ENCODE results near the gene NTSR1. TPM values are rescaled to one million over a fixed set of nuclear protein-coding genes. Genes with fewer than 3 reads are reported as not detected.

The NTSR1 gene
- total and polyA plus RNA-seq, 2 experiments from 2014 or later, result 0.15 to 1.4 TPM

GRCh38 chr20:62763404-62763803, 54.8 kb downstream of the NTSR1 start:
- Histone ChIP-seq H3F3A (replicated peaks; ENCODE audit: low read depth) (no peaks in the 10 kb centered on the region), H3K27me3 (ENCODE audit: insufficient read depth) (no peaks in the 10 kb centered on the region), H2AFZ (no peak overlapping the region), H3K4me2 (no peak overlapping the region), H3K36me3 (ENCODE audit: insufficient read depth) (no peaks in the 10 kb centered on the region), H3K9me2 (ENCODE audit: insufficient read depth) (no peaks in the 10 kb centered on the region), H3K4me3 (no peak overlapping the region), H3K79me2 (replicated peaks; ENCODE audit: insufficient read depth) (no peaks in the 10 kb centered on the region), H4K20me1 (replicated peaks; ENCODE audit: insufficient read depth) (no peaks in the 10 kb centered on the region), H3K4me1 (ENCODE audit: insufficient read depth) (no peaks in the 10 kb centered on the region; the same call in 1 of the 2 replicates), H3K27ac (ENCODE audit: low read depth) (no peak overlapping the region)
- Mint-ChIP-seq H3K27ac (no peak overlapping the region), H3K9me3 (no peaks in the 10 kb centered on the region), H3K4me3 (no peak overlapping the region), H3K36me3 (ENCODE audit: low read depth) (no peaks in the 10 kb centered on the region), H3K27me3 (ENCODE audit: insufficient read depth, low read depth, poor library complexity) (peaks cover 3% of the 10 kb centered on the region), H3K4me1 (peaks cover 3% of the 10 kb centered on the region)
- ATAC-seq, result no peak
- no peak for DNase-seq (ENCODE audit: low spot score)
- TF ChIP-seq NANOG (IDR thresholded peaks at IDR 0.05; ENCODE audit: borderline replicate concordance) (no peak), JUNB (IDR thresholded peaks at IDR 0.05; ENCODE audit: unreplicated experiment) (no peak), ETS1 (IDR thresholded peaks at IDR 0.05) (no peak), ZNF462 (CRISPR knock-in tag; IDR thresholded peaks at IDR 0.05) (no peak), CTCF (conservative IDR thresholded peaks at IDR 0.05; ENCODE audit: low read depth in 2 of 2) (no peak), CREB1 (CRISPR knock-in tag; IDR thresholded peaks at IDR 0.05; ENCODE audit: low read depth) (no peak), EZH2phosphoT487 (IDR thresholded peaks at IDR 0.05; ENCODE audit: unreplicated experiment) (no peak), REST (IDR thresholded peaks at IDR 0.05; ENCODE audit: unreplicated experiment) (no peak), ZNF114 (CRISPR knock-in tag; IDR thresholded peaks at IDR 0.05) (no peak)

Measured in GM23338 (cell line).